ENCODE data around the gene C9.
A peak's percentile ranks its signal among the peaks of the same experiment; 100 is the strongest.
"Not testable (repeated sequence)": the region's sequence is repeated elsewhere in the genome, so short reads cannot be mapped to it uniquely, and the experiment has no call there.

Gene C9

DNA sequence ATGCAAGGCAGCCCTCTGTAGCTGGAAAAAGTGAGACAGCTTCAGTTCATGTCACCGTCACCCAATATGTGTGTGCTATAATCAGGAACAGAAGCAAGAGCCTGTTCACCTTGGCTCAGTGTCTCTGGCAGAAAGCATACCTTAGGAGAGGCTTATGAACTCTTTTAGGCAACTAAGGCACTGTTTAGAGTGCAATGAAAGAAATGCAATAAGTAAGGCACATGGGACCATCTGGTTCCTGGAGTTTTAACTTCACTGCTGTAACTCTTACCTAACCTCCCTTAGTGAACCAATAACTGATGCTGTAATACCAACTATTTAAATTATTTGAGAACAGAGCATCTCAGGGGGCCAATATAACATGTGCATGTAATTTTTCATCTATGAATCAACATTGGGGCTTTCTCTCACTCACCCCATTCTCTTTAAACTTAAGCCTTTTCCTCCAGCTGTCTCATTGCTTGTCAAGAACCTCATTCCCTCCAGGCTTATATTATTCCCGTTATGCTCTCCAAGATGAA lies 32.4 kb downstream of the C9 start:
- no peak for DNase-seq (ENCODE audit: low read depth, low spot score)

GRCh38 chr5:39328731-39329130 lies 35.6 kb downstream of the C9 start:
- no peak for DNase-seq (ENCODE audit: low read depth, low spot score)

GRCh38 chr5:39323542-39323941 lies 40.8 kb downstream of the C9 start:
- DNase-seq (ENCODE audit: low read depth, low spot score), result no peak

- DNase-seq (ENCODE audit: low read depth, low spot score), result no peak
Measured at GRCh38 chr5:39319395-39319794, 44.9 kb downstream of the C9 start.

DNA sequence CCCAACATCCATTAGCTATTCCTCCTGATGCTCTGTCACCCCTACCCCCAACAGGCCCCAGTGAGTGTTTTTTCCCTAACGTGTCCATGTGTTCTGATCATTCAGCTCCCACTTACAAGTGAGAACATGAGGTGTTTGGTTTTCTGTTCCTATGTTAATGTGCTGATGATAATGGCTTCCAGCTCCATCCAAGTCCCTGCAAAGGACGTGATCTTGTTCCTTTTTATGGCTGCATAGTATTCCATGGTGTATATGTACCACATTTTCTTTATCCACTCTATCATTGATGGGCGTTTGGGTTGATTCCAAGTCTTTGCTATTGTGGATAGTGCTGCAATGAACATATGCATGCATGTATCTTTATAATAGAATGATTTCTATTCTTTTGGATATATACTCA lies 47.8 kb downstream of the C9 start:
- not testable (repeated sequence) for DNase-seq (ENCODE audit: low read depth, low spot score)

DNA sequence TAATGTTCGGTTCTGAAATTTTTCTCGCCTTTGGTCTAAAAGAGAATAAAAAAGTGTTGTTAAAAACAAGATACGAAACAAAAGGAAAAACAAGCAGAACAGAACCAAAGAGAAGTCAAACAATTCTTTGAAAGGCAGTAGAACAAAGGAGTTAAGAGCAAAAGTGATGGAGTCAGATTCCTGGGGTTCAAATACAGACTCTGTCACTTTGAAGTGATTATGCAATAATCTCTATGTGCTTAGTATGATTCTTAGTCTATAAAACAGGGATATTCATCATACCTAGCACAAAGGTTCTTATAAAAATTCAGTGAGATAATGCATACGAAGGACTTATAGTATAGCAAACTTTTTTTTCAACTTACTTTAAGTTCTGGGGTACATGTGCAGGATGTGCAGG lies 48.3 kb downstream of the C9 start:
- DNase-seq (ENCODE audit: low read depth, low spot score), result no peak

GRCh38 chr5:39314591-39314990 lies 49.7 kb downstream of the C9 start:
- no peak for DNase-seq (ENCODE audit: low read depth, low spot score)

DNA sequence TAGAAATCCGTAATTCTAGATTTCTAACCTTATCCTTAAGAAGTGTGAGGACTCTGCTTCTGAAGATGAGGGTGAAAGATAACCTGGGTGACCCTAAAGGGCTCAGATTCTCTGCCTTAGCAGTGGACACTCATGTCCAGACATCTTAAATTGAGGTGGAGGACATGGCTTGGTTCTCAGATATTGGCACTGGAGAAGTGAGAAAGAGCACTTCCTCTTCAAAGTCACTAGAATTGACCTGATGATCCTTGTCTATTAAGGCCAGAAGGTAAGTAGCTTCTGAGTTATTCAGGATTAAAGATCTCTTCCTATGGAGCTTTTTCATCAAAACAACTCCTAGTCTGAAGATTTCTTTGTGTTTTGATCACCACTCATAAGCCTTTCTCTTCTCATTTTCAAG lies 54.8 kb downstream of the C9 start:
- DNase-seq (ENCODE audit: low read depth, low spot score), result no peak

DNA sequence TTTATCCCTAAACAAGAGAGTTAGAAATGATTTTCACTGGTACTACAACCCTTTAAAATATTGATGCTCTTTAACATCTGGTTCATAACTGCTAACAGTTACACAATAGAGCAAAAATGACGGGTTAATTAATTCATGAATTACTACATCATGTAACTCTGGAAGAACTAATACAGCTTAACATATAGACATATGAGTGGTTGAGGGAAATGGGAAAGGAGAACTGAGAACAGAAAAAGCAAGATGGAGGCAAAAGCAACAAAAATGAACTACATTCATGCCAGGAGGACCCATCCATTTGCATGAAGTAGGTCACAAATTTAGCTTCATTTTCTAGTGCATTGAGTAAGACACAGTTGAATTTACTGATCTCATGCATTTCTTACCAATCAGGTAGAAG lies 61.8 kb downstream of the C9 start:
- no peak for DNase-seq (ENCODE audit: low read depth, low spot score)

- no peak for DNase-seq (ENCODE audit: low read depth, low spot score)
Measured at GRCh38 chr5:39301406-39301805, 62.9 kb downstream of the C9 start.

DNA sequence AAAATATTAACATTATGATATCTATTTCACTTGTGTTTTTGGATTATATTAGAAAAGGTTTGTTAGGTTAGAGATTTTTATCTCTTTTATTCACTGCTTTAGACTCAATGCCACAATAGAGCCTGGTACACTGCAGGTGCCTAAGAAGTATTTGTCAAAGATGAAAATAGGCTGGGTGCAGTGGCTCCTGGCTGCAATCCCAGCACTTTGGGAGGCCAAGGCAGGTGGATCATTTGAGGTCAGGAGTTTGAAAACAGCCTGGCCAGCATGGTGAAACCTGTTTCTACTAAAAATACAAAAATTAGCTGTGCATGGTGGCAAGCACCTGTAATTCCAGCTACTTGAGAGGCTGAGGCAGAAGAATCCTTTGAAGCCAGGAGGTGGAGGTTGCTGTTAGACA lies 64.3 kb downstream of the C9 start:
- DNase-seq (ENCODE audit: low read depth, low spot score), result no peak

DNA sequence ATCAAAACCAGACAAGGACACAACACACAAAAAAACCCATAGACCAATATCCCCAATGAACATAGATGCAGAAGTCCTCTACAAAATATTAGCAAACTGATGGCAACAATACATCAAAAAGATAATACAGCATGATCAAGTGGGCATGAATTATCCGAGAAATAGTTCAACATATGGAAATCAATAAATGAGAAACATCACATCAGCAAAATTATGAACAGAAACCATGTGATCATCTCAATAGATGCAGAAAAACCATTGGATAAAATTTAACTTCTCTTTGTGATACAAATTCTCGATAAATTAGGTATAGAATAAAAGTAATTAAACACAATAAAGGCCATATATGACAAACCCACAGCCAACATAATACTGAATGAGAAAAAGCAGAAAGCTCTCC lies 69.6 kb downstream of the C9 start:
- no peak for DNase-seq (ENCODE audit: low read depth, low spot score)

DNA sequence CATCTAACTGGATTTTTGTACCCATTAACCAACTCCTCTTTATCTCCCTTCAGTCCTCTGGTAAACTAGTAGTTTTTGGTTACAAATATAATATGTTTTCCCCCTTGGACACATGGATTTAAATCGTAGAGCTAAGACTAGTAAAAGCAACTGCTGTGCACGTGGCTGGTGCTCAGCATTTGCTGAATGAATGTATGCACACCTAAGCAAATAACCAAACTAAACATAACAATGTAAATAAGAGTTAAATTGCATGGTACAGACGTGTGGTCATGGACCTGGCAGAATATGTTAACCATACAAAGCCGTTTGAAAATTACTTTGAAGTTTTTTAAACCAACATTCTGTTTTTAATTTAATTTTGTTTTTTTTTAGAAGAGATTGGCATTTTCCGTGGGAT lies 79.7 kb downstream of the C9 start:
- no peak for DNase-seq (ENCODE audit: low read depth, low spot score)

DNA sequence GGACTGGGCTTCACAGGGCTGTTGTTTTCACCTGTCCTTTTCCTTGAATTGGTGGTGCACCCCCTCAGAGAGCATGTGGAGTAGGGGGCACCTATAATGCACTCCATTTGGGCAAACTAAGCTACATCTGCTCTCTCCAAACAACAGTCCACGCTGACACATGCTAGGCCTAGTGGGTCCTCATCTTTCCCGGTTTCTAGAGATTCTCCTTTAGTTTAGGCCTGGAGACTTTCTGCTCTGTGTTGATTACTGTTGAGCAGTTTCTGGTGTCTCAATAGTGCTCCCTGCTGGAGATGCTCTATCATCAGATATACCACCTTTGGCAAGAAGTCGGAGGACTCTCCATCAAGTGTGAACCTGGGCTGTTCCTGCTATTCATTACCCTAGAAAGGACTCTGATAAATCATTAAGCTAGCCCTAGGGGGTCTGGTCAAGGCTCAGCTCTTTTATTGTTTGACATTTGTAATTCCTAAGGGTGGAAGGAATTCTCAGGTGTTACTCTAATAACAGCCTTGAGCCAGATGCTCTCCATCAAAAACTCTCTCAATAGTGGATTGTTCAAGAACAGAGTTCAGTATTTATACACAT lies 81.0 kb downstream of the C9 start:
- DNase-seq (ENCODE audit: low read depth, low spot score), result peak; percentile 8

GRCh38 chr5:39282561-39282960 lies 81.7 kb downstream of the C9 start:
- no peak for DNase-seq (ENCODE audit: low read depth, low spot score)

DNA sequence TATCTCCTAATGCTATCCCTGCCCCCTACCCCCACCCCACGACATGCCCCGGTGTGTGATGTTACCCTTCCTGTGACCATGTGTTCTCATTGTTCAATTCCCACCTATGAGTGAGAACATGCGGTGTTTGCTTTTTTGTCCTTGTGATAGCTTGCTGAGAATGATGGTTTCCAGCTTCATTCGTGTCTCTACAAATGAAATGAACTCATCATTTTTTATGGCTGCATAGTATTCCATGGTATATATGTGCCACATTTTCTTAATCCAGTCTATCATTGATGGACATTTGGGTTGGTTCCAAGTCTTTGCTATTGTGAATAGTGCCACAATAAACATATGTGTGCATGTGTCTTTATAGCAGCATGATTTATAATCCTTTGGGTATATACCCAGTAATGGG lies 88.4 kb downstream of the C9 start:
- not testable (repeated sequence) for DNase-seq (ENCODE audit: low read depth, low spot score)

DNA sequence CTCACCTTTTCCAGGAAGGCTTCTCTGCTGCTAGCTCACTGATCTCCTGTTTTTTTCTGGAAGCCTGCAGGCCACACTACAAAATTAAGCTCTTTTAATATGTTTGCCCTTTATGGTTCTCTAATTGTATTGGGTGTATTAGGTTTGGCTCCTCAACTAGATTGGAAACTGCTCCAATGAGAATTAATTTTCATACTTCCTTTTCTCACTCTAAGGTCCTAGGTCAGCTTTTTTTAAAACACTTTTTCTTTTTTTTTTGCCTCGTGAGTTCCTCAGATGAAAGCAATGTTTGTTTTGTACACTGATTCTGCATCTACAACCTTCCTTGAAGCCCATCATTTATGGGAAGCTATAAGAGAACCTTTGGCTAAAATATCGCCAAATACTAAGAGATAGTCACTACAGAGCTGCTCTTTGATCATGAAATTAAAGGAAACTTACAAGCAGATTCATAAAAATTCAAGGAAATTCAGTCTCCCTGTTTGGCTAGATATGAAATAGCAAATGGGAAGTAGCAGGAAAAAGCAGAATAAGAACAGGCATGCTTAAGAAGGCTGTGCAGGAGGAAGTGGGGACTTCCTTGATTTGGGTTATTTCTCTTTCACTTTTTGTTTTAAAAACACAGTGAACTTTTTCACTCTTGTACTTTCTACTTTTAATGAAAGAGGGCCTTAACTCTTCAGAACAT lies 89.8 kb downstream of the C9 start:
- DNase-seq (ENCODE audit: low read depth, low spot score), result no peak

DNA sequence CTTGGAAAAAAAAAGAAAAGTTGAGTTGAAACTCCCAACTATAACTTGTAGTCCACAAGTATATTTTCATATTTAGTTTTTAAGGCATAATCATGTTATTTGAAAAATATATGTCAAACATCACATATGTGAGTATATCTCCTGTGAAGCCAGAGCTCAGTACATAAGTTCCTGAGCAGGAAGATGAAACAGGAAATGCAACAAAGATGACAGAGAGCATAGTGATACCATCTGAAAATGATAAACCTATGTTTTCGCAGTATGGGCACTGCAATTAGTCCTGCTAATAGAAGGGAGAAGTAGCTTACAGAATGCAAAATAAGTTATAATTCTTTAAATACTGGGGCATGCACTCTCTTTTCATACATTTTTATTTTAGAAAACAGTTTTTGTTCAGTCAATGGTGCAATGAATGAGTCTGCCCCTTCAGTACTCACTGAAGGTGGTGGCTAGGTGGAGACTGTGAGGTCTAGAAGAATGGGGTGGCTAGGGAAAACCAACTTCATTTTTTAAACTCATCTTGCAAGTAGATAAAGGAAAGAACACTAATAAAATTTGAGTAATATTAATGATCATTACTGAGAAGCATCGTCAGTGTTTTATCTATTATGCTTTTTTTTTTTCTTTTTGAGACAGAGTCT lies 90.9 kb downstream of the C9 start:
- DNase-seq (ENCODE audit: low read depth, low spot score), result no peak

- not testable (repeated sequence) for DNase-seq (ENCODE audit: low read depth, low spot score)
Measured at GRCh38 chr5:39272869-39273231, 91.4 kb downstream of the C9 start.

DNA sequence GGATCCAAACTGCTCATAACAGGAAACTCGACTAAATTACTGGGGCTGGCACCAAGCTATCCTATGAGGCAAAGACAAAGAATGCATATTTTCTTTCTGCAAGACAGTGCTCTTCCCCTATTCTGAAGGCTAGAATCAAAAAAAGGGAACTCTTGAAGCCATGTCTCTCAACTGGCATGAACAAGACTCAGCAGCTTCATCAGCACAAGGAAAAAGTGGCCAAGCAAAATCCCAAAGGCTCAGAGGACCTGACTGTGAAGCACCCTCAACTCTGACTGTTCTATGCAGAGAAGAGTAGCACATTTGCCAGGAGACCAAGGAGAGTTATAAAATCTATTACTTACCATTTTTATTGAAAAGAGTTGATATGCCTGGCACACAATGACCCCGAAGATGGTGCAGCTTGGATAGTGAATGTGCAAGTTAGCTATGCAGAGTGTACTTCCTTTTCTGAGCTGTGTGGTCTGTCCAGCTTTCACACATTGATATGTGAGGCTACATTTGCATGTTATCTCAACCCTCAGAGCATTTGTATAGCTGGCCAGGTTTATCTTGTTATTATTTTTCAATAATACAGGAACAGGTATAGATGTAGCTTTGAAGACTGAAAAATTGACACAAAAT lies 94.0 kb downstream of the C9 start:
- no peak for DNase-seq (ENCODE audit: low read depth, low spot score)

GRCh38 chr5:39267186-39267585 lies 97.1 kb downstream of the C9 start:
- DNase-seq (ENCODE audit: low read depth, low spot score), result no peak

DNA sequence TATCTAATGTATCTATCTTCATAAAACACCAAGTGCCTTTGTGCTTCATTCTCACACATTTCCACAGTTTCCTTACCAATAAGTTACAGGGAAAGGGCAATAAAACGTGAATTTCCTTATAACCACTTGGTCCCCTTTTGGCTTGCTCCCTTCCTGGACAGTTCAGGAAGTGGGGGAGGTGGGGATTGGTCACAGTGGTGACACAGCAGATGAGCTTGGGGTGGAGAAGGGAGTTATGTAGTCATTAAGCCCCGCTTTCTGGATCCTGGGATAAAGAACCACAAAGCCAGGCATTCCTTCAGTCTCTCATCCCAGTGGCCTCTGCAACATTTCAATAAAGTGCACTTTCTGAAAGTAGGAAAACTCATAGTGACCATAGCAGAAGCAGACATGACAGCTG lies 97.9 kb downstream of the C9 start:
- no peak for DNase-seq (ENCODE audit: low read depth, low spot score)

DNA sequence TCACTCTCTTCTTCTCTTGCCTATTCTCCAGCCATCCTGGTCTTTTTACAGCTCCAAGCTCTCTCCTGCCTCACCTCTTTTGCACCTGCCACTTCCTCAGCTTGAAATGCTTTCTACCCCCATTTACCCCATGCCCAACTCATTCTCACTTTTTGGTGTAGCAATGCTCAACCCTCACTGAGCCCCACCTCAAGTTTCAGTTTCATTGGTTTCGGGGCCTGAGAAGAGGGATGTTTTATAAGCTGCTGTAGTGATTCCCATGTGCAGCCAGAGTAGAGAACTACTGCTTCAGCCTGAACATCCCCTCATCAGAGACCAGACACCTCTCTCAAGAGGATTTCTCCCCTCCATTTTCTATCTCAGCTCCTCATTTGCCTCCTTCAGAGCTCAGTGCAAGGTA lies 99.8 kb downstream of the C9 start:
- no peak for DNase-seq (ENCODE audit: low read depth, low spot score)
